ENCODE measurements around the gene MCF2L2.

DNA sequence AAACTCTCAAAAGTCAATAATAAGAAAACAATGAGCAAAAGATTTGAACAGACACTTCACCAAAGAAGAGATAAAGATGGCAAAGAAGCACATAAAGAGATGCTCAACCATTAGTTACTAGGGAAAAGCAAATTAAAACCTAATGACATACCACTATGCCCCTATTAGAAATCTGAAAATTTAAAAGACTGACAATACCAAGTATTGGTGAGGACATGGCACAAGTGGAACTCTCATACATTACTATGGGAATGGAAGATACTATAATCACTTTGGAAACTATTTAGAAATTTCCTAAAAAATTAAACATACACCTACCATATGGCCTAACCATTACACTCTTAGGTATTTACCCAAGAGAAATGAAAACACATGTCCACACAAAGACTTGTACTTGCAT is 230.7 kb downstream of the MCF2L2 start:
- TF ChIP-seq, protein P1, sequence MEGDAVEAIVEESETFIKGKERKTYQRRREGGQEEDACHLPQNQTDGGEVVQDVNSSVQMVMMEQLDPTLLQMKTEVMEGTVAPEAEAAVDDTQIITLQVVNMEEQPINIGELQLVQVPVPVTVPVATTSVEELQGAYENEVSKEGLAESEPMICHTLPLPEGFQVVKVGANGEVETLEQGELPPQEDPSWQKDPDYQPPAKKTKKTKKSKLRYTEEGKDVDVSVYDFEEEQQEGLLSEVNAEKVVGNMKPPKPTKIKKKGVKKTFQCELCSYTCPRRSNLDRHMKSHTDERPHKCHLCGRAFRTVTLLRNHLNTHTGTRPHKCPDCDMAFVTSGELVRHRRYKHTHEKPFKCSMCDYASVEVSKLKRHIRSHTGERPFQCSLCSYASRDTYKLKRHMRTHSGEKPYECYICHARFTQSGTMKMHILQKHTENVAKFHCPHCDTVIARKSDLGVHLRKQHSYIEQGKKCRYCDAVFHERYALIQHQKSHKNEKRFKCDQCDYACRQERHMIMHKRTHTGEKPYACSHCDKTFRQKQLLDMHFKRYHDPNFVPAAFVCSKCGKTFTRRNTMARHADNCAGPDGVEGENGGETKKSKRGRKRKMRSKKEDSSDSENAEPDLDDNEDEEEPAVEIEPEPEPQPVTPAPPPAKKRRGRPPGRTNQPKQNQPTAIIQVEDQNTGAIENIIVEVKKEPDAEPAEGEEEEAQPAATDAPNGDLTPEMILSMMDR (IDR thresholded peaks at IDR 0.05): no peak
- no peak for TF ChIP-seq POLR2A (IDR thresholded peaks at IDR 0.05)

Measured in thyroid gland (tissue), 4 donors.